CD8-positive, alpha-beta memory T cell (primary cell): ENCODE results near the gene SRGAP1. TPM values are rescaled to one million over a fixed set of nuclear protein-coding genes. Genes with fewer than 3 reads are reported as not detected.

ENCODE experiments used
- CTCF ChIA-PET: fragments of 350-600 bp; sonication (Branson Sonifier 250); formaldehyde crosslinking; loops from one replicate; lab custom pipeline; 2021; ENCODE audit warnings: antibody characterized with exemption; lab: Charles Lee
- POLR2A ChIA-PET: fragments of 350-600 bp; sonication (Branson Sonifier 250); formaldehyde crosslinking; loops from one replicate; lab custom pipeline; 2021; ENCODE audit warnings: antibody characterized with exemption; lab: Charles Lee
- DNase-seq, 5 donors: peaks; one replicate each; pipeline versions ENCODE4 v3.0.0 to v3.0.0-alpha.2; 2020 to 2022; ENCODE audit warnings: mixed read lengths in 1 of 5
- H3K27ac ChIP-seq: one replicate; pipeline ENCODE4 v1.7.0; 2013; ENCODE audit warnings: low read depth, mild to moderate bottlenecking, low read length, moderate library complexity
- H3K27me3 ChIP-seq: 2 replicates; pipeline ENCODE4 v1.7.0; 2013; ENCODE audit warnings: low read length, mild to moderate bottlenecking; ENCODE audit not compliant: insufficient read depth, poor library complexity, severe bottlenecking
- H3K36me3 ChIP-seq: 2 replicates; pipeline ENCODE4 v1.7.0; 2013; ENCODE audit warnings: mild to moderate bottlenecking, low read length, moderate library complexity; ENCODE audit not compliant: insufficient read depth
- H3K4me1 ChIP-seq: 2 replicates; pipeline ENCODE4 v1.7.0; 2013; ENCODE audit warnings: mild to moderate bottlenecking, low read length, moderate library complexity; ENCODE audit not compliant: insufficient read depth
- H3K4me3 ChIP-seq: 2 replicates; pipeline ENCODE4 v1.7.0; 2013; ENCODE audit warnings: mild to moderate bottlenecking, low read length
- H3K9me3 ChIP-seq: 2 replicates; pipeline ENCODE4 v1.7.0; 2013; ENCODE audit warnings: mild to moderate bottlenecking, low read length
- H3K27ac Mint-ChIP-seq, 8 donors: one replicate each; pipeline ENCODE4 v1.8.0; 2020 to 2021; ENCODE audit warnings: mixed read lengths in 8 of 8, mild to moderate bottlenecking in 6 of 8, inconsistent platforms in 3 of 8, moderate library complexity in 3 of 8
- H3K27me3 Mint-ChIP-seq, 2 donors: one replicate each; pipeline ENCODE4 v1.8.0; 2020 to 2021; ENCODE audit warnings: mixed read lengths in 2 of 2, mild to moderate bottlenecking in 1 of 2, moderate library complexity in 1 of 2
- H3K36me3 Mint-ChIP-seq, 3 donors: one replicate each; pipeline ENCODE4 v1.8.0; 2020 to 2021; ENCODE audit warnings: mixed read lengths in 3 of 3, inconsistent platforms in 1 of 3, mild to moderate bottlenecking in 1 of 3
- H3K4me1 Mint-ChIP-seq, 3 donors: one replicate each; pipeline ENCODE4 v1.8.0; 2020 to 2021; ENCODE audit warnings: mixed read lengths in 3 of 3, inconsistent platforms in 1 of 3, mild to moderate bottlenecking in 1 of 3
- H3K4me3 Mint-ChIP-seq, 7 donors: one replicate each; pipeline ENCODE4 v1.8.0; 2020 to 2021; ENCODE audit warnings: mixed read lengths in 7 of 7, mild to moderate bottlenecking in 6 of 7, moderate library complexity in 4 of 7, inconsistent platforms in 2 of 7
- H3K9me3 Mint-ChIP-seq, 5 donors: one replicate each; pipeline ENCODE4 v1.8.0; 2020 to 2022; ENCODE audit warnings: mixed read lengths in 5 of 5, mild to moderate bottlenecking in 3 of 5, moderate library complexity in 2 of 5, inconsistent platforms in 1 of 5
- polyA plus RNA-seq: library from polyadenylated mRNA; unstranded; fragments of 300-500 nt; fragmentation: Illumina TruSeq; gene quantifications from one replicate; pipeline ENCODE4 v1.2.3, GENCODE V29; 2021
- total RNA-seq, 2 experiments: library from RNA; stranded (reverse); gene quantifications; one replicate each; pipeline ENCODE4 v1.2.3, GENCODE V29; 2021

The SRGAP1 gene
- total and polyA plus RNA-seq, 3 experiments from 2014 or later = 0.09 to 0.64 (median 0.61) TPM

DNA sequence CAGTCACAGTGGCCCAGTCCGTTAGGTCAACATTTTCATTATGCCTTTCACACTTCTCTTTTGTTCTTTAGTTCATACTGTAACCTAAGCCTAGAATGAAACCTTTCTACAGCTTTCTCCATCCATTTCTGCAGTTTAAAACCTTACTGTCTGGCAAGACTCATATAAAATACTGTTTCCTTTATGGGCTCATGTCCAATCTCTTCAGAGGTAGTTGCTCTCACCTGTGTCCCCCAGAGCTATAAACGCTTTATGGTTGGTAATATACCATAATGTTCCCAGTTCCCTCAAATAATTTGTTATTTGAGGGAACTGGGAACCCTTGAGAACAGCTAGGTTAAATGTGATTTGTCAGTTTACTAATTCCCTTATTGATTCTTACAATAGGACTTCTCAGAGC is 83.0 kb downstream of the SRGAP1 start:
- Histone ChIP-seq H3K27me3 (no peaks in the 10 kb centered on the region), H3K36me3 (no peaks in the 10 kb centered on the region), H3K4me3 (no peak overlapping the region), H3K27ac (no peak overlapping the region), H3K4me1 (no peaks in the 10 kb centered on the region), H3K9me3 (no peaks in the 10 kb centered on the region)
- Mint-ChIP-seq H3K4me1 (no peaks in the 10 kb centered on the region), H3K4me3 (no peak overlapping the region), H3K27ac (no peak overlapping the region), H3K27me3 (peaks cover 3 to 22% of the 10 kb centered on the region in 2 donors), H3K9me3 (no peaks in the 10 kb centered on the region), H3K36me3 (peaks cover 0 to 4% (median 0%) of the 10 kb centered on the region in 3 donors)
- POLR2A ChIA-PET = no interaction called here
- no peak for DNase-seq
- CTCF ChIA-PET = no interaction called here

DNA sequence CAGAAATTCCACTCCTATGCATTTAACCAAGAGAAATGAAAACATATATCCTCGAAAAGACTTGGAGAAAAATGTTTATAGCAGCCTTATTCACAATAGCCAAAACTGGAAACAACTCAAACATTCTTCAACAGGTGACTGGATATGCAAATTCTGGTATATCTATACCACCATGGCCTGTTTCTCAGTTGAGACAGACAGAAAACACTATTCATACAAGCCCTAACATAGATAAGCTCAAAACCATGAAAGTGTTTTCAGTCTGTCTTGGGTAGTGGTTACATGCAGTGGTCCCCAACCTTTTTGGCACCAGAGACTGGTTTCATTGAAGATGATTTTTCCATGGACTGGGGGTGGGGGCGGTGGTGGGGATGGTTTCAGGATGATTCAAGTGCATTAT is 83.8 kb downstream of the SRGAP1 start:
- H3K36me3 Mint-ChIP-seq = peaks cover 0 to 4% (median 0%) of the 10 kb centered on the region in 3 donors
- peaks cover 3 to 22% of the 10 kb centered on the region in 2 donors for H3K27me3 Mint-ChIP-seq
- H3K27ac Mint-ChIP-seq = no peak overlapping the region
- no peaks in the 10 kb centered on the region for H3K4me1 ChIP-seq
- H3K36me3 ChIP-seq = no peaks in the 10 kb centered on the region
- H3K4me3 ChIP-seq = no peak overlapping the region
- no peaks in the 10 kb centered on the region for H3K4me1 Mint-ChIP-seq
- ChIA-PET POLR2A (no interaction called here), CTCF (interaction anchor here (0.6 kb wide), 1 partner anchor 129 kb away, joined by 3 read pairs; no protein-coding TSS in a partner anchor)
- peaks cover 0 to 2% (median 0%) of the 10 kb centered on the region in 5 donors for H3K9me3 Mint-ChIP-seq
- DNase-seq = no peak
- no peak overlapping the region for H3K27ac ChIP-seq
- no peaks in the 10 kb centered on the region for H3K9me3 ChIP-seq
- H3K27me3 ChIP-seq = no peaks in the 10 kb centered on the region
- no peak overlapping the region for H3K4me3 Mint-ChIP-seq

DNA sequence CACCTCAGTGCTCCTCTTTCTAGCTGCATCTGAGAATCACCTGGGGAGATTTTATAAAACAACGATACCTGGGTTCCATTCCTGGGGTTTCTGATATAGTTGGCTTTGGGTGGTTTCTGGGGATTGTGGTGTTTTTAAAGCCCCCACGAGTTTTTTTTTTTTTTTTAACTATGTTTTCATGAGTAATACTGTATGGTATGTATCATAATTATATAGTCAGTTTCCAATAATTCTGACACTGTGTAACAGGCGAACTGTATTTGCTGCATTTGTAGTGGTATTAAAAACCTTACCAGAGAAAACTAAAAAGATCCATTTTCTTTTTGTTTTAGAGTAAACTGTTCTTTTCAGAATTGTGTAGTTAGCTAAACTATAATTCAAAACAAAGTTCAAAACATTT is 84.9 kb downstream of the SRGAP1 start:
- ChIA-PET POLR2A (interaction anchor here (0.6 kb wide), 1 partner anchor 568 kb away, joined by 3 read pairs; no protein-coding TSS in a partner anchor), CTCF (no interaction called here)
- Histone ChIP-seq H3K36me3 (no peaks in the 10 kb centered on the region), H3K27me3 (no peaks in the 10 kb centered on the region), H3K27ac (no peak overlapping the region), H3K9me3 (no peaks in the 10 kb centered on the region), H3K4me3 (no peak overlapping the region), H3K4me1 (no peaks in the 10 kb centered on the region)
- H3K9me3 Mint-ChIP-seq = peaks cover 0 to 4% (median 0%) of the 10 kb centered on the region in 5 donors
- no peak for DNase-seq
- H3K36me3 Mint-ChIP-seq = peaks cover 0 to 4% (median 0%) of the 10 kb centered on the region in 3 donors
- H3K4me1 Mint-ChIP-seq = no peaks in the 10 kb centered on the region
- no peak overlapping the region for H3K27ac Mint-ChIP-seq
- H3K4me3 Mint-ChIP-seq = no peak overlapping the region
- peaks cover 3 to 22% of the 10 kb centered on the region in 2 donors for H3K27me3 Mint-ChIP-seq

DNA sequence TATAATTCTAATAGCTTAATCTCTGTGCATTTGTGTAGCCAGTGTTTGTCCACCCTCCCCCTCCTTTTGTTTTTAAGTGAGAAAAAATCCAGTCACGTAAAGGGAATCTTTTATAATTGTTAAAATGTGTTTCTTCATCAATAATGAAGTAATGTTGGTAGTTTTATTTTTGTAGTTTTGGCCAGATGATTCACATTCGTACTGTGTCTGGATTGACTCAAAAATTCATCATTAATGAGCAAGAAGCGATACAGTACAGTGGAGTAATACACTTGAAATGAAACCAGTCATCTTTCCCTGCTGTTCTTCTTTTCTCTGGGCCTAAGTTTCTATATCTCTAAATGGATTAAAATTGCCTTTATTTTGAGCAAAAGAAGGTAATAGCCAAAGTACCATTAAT is 86.5 kb downstream of the SRGAP1 start:
- Histone ChIP-seq H3K4me3 (no peak overlapping the region), H3K9me3 (no peaks in the 10 kb centered on the region), H3K36me3 (no peaks in the 10 kb centered on the region), H3K4me1 (no peaks in the 10 kb centered on the region), H3K27me3 (no peaks in the 10 kb centered on the region), H3K27ac (no peak overlapping the region)
- ChIA-PET POLR2A (no interaction called here), CTCF (no interaction called here)
- Mint-ChIP-seq H3K4me1 (no peaks in the 10 kb centered on the region), H3K27me3 (peaks cover 3 to 22% of the 10 kb centered on the region in 2 donors), H3K36me3 (peaks cover 0 to 4% (median 0%) of the 10 kb centered on the region in 3 donors), H3K27ac (no peak overlapping the region), H3K4me3 (no peak overlapping the region), H3K9me3 (peaks cover 0 to 4% (median 0%) of the 10 kb centered on the region in 5 donors)
- DNase-seq = no peak

DNA sequence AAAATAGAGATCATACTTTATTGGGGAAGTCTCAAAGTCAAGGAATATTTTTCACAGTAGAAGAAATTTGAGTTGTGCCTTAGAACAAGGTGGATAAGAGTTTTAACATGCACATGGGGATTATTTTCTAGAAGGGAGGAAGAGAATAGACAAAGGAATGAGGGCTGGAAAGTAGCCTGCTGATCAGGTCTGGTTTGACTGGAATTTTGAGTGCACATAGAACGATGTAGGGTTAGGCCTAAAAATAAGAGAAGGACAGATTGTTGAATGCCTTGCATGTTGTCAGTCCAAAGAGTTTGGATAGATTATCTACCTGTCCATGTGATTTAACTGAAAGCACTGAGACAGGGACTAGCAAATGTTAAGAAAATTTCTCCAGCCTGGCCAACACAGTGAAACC is 87.2 kb downstream of the SRGAP1 start:
- H3K27me3 Mint-ChIP-seq = peaks cover 3 to 22% of the 10 kb centered on the region in 2 donors
- H3K27me3 ChIP-seq = no peaks in the 10 kb centered on the region
- no peaks in the 10 kb centered on the region for H3K4me1 Mint-ChIP-seq
- CTCF ChIA-PET = no interaction called here
- POLR2A ChIA-PET = no interaction called here
- H3K9me3 Mint-ChIP-seq = peaks cover 0 to 4% (median 0%) of the 10 kb centered on the region in 5 donors
- H3K9me3 ChIP-seq = no peaks in the 10 kb centered on the region
- no peak overlapping the region for H3K27ac ChIP-seq
- peaks cover 0 to 4% (median 0%) of the 10 kb centered on the region in 3 donors for H3K36me3 Mint-ChIP-seq
- no peak for DNase-seq
- H3K36me3 ChIP-seq = no peaks in the 10 kb centered on the region
- no peak overlapping the region for H3K4me3 Mint-ChIP-seq
- H3K27ac Mint-ChIP-seq = no peak overlapping the region
- no peak overlapping the region for H3K4me3 ChIP-seq
- no peaks in the 10 kb centered on the region for H3K4me1 ChIP-seq

DNA sequence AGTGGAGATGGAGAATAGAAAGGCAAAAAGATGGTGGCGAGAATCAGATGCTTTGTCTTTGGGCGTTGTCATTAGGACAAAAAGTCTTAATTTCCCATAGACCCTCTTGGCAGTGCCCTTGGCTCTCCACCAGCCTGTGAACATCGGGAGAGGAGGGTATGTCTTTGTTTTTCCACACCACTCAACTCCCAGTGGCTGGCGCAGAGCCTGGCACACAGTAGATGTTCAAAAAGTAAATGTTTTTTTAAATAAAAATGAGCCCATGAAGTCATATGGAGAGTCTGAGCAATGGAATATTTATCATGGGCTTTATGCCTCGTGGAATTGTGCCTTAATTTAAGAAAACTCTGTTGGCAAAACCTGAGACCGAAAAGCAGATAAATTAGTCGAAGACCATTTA is 90.4 kb downstream of the SRGAP1 start:
- no peak overlapping the region for H3K27ac Mint-ChIP-seq
- POLR2A ChIA-PET = no interaction called here
- DNase-seq = no peak

DNA sequence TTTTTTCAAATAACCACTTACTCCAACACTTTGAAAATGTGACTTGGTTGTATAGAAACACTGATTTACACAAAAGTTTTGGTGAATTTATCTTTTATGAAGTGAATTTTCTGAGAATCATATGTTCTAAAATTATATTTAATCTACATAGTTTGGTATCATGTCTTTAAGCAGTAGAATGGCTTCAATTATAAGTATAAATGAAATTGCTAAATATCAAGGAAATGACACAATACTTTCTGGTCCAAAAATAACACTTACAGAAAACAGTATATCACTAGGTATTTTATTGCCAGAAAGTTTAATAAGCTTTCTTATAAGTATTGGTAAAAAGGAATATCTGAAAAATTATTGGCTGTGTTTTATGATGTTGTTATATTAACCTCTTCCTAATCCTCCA is 90.9 kb downstream of the SRGAP1 start:
- H3K4me3 Mint-ChIP-seq = no peak overlapping the region
- H3K4me1 ChIP-seq = no peaks in the 10 kb centered on the region
- CTCF ChIA-PET = no interaction called here
- H3K36me3 ChIP-seq = no peaks in the 10 kb centered on the region
- no peak for DNase-seq
- POLR2A ChIA-PET = no interaction called here
- H3K27ac Mint-ChIP-seq = no peak overlapping the region
- H3K27ac ChIP-seq = no peak overlapping the region
- H3K36me3 Mint-ChIP-seq = peaks cover 0 to 4% (median 0%) of the 10 kb centered on the region in 3 donors
- H3K27me3 Mint-ChIP-seq = peaks cover 0 to 12% of the 10 kb centered on the region in 2 donors
- no peak overlapping the region for H3K4me3 ChIP-seq
- no peaks in the 10 kb centered on the region for H3K4me1 Mint-ChIP-seq
- peaks cover 0 to 4% (median 0%) of the 10 kb centered on the region in 5 donors for H3K9me3 Mint-ChIP-seq
- no peaks in the 10 kb centered on the region for H3K27me3 ChIP-seq
- no peaks in the 10 kb centered on the region for H3K9me3 ChIP-seq

More for the DNA sequence above, 90.4 kb downstream of the SRGAP1 start:
- peaks cover 0 to 13% of the 10 kb centered on the region in 2 donors for H3K27me3 Mint-ChIP-seq
- H3K4me3 Mint-ChIP-seq = no peak overlapping the region
- H3K4me1 Mint-ChIP-seq = no peaks in the 10 kb centered on the region
- H3K27me3 ChIP-seq = no peaks in the 10 kb centered on the region
- H3K36me3 ChIP-seq = no peaks in the 10 kb centered on the region
- peaks cover 0 to 4% (median 0%) of the 10 kb centered on the region in 3 donors for H3K36me3 Mint-ChIP-seq
- H3K4me3 ChIP-seq = no peak overlapping the region
- CTCF ChIA-PET = no interaction called here
- no peaks in the 10 kb centered on the region for H3K4me1 ChIP-seq
- H3K9me3 Mint-ChIP-seq = peaks cover 0 to 4% (median 0%) of the 10 kb centered on the region in 5 donors
- no peak overlapping the region for H3K27ac ChIP-seq
- no peaks in the 10 kb centered on the region for H3K9me3 ChIP-seq

DNA sequence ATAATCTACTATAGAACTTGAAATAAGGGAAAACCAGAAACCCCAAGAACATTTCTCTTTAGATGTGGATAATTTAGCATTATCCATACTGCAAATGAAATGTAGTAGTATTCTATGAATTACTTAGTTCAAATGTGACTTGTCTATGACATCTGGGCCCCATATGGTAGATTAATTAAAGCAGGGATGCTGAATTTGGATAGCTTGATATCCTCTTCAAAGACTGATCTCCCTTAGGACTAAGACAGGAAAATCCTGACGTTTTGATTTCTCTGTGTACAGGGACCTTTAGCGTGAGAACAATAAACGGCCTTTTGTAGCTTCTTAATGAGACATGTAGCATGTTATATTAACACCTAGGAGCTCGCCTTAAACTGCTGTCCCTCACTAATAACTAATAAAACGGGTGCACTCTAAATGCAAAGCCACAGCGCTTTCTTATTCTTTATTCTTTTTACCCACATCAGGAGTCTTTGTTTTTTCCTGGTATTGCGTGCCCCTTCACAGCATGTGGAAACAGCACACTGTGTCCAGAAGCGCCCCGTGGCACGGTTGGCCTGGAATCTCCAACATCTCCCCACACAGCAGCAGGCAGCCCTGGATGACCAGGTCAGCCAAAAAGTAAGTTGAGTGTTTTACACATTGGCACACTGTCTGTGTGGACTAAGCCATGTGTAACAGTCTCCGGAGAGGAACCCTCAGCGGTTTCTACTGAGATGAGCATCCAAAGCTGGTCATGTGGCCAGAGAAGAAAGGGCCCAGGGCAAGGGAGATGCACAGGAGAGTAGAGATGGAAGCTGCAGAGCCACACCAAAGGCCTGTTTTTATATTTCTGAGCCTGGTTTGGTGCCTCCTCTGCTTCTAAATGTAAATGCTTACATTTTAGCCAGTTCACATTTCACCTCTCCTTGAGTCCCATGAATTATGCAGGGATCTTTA is 93.1 kb downstream of the SRGAP1 start:
- DNase-seq = no peak
- Histone ChIP-seq H3K4me1 (no peaks in the 10 kb centered on the region), H3K4me3 (no peak overlapping the region), H3K9me3 (no peaks in the 10 kb centered on the region), H3K27ac (no peak overlapping the region), H3K36me3 (no peaks in the 10 kb centered on the region), H3K27me3 (no peaks in the 10 kb centered on the region)
- Mint-ChIP-seq H3K4me3 (no peak overlapping the region), H3K27me3 (no peaks in the 10 kb centered on the region), H3K9me3 (peaks cover 0 to 4% (median 0%) of the 10 kb centered on the region in 5 donors), H3K36me3 (no peaks in the 10 kb centered on the region), H3K27ac (no peak overlapping the region), H3K4me1 (no peaks in the 10 kb centered on the region)
- POLR2A ChIA-PET = no interaction called here
- CTCF ChIA-PET = no interaction called here
